Islet precursor cell (in vitro differentiated cells): ENCODE data around the gene DCLK3.

Experiments
- DNase-seq: peaks from one replicate; pipeline ENCODE4 v3.0.0-alpha.2; 2018

The DCLK3 gene

DNA sequence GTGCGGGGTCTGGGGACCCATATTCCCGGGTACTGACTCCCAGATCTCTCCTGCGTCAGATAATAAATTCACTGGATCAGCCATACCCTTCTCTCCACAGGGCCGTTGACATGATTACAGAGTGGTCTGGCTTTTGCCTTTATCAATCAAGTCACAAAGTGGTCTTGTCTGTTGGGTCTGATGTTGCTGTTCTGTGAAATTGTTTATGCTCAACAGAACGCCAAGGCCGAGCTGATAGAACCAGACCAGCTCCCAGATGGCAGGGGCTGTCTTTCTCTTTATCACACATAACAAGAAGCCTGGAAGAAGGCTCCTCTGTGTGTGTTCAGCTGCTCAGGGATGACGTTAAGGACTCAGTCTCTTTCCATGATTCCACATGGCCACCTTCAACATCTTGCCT lies 751 bp upstream of the DCLK3 start:
- no peak for DNase-seq

DNA sequence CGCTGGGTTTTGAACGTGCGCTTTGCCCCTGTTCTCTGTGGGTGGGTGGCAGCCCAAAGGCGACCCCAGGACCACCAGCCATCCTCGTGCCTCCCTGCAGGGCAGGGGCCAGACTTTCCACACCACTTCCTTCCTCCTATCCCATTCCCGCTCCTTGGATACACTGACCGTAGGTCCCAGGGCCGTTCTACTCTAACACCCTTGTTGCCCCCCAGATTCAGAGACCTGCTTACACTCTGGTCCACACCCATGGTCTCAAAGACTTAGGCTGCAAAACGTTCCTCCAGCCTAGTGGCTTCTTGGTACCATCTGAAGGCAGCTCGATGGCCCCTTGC lies 318 bp upstream of the DCLK3 start:
- no peak for DNase-seq

DNA sequence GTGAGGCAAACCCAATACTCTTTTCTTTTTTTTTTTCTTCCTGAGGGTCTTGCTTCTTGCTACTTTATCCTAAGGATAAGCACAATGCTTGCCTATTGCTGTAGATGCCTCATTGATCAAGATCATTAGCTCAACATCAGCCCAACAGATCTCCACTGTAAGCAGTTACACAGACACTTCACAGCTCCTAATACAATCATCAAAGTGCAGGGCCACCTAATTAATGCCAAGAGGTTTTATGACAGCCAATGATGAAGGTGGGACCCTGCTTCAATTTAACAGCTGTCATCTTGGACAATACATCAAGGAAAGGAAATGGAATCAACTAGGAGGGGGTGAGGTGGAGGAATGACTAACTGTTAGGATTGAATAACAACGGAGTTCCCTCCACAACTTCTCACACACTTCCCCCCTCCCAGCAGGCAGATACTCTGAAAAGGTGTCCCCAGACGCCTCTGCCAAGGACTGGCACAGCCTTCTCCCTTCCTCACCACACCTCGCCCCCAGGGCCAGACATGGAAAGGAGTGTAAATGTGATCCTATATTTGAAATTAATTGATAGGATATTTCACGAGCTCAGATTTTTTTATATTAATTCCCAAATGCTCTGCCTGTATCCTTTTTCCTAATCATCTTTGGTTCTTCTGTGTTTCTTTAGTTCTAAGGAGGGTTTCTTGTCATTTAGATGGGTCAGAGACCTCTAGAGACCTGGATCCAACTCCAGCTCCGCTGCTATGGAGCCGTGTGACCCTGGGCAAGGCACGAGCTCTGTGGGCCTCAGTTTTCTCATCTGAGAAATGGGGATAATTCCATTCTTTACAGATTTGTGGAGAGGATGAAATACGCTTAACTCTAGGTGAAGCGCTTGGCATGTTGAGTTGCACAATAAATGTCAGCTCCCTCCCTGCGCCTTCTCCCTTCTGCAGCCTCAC lies 1.2 kb downstream of the DCLK3 start:
- no peak for DNase-seq

DNA sequence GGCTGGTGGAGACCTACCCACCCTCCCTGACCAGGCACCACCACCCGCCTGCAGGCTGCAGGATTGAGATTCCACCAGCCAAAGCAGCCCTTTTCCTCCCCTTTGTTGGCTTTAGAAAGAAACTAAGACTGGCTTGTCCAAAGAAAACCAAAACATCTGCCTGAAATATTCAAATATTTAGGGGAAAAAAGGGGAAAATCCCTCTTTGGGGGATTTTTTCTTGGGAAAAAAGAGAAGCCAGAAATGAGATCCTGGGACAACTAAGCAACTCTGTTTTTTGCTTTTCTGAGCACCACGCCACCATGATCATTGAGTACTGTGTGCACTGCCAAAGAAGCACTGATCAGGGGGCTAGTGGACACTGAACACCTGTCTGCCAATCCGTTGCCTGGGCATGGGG lies 2.6 kb downstream of the DCLK3 start:
- no peak for DNase-seq

DNA sequence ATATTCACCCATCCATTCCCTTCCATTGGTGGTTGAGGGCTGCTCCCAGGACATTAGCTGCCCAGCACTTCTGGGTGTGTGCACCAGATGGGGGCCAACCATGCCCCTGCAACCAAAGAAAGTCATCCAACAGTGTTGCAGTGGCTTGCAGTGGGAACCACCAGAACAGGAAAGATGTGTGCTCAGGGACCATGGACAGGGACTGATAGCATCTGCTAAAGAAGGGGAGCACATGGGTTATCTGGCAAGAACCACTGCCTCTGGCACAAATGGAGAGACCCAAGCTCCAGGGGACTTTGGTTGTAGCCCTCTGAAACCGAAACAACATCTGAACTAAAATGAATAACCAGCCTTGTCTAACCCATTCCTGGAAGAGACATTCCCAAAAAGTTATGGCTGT lies 8.1 kb downstream of the DCLK3 start:
- no peak for DNase-seq

DNA sequence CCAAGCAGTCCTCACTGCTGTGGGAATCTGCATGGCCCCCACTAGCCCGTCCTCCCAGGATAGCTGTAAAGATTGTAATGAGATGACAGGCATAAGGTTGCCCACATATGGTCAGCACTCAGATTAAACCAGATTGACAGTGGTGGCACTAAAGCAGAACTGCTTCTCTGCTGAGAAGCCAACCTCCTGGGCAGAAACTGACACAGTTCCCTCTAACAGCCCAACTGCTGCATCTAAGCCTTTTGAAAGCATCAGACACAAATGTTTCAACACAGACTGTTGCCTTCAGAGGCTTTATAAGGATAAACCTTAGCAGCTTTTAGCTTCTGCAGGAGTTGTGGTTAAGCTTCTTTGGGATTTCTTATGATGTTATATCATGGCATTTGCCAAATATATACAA lies 13.0 kb downstream of the DCLK3 start:
- no peak for DNase-seq

DNA sequence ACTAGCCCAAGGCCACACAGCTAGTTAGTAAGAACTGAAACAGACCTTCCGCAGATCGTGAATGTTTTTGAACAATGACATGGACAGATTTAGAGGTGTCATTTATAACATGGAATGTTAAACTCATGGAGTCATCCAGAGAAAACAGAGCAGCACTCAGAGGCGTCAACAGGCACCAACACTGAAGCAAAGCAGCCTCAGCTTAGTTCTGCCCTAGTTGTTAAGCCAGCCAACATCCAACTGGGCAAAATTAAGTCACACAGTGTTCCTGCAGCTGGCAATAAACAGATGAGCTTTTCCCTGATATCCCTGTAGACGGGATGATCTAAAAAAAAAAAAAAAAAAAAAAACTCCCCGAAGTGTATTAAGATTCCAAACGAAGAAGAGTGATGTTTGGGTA lies 13.6 kb downstream of the DCLK3 start:
- DNase-seq: no peak

DNA sequence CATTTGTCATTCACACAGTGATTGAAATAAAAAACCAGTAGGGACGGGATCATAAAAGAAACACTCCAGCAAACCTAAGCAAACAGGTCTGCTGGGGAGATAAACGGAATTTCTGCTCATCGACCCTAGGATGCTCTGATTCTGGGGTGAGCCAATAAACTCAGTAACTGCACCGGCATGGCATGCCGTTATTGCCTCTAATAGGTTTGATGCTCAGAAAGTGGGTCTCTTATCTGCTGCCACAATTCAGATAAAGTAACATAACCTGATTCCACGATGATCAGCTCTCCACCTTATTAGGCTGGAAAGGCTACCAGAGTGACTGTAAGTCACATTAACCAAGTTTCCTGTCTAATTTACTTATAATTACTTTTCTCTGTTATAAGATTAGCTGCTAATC lies 19.6 kb downstream of the DCLK3 start:
- no peak for DNase-seq

DNA sequence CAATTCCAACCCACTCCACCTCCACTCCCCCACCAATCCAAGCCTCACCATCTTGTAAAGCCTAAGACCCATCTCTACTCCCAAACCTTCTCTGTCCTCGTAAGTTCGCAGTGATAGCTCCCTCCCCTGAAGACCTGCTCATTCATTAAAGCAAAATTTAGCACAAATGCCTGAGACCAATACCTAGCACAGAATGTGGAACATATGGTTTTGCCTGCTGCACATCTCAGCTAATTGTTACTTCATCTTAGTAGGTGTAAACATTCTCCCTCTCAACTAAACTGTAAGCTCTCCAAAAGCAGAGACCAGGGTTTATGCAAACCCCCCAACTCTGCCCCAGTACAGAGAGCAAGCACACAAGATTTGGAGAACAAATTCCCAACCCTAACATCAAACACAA lies 20.5 kb downstream of the DCLK3 start:
- DNase-seq: no peak

DNA sequence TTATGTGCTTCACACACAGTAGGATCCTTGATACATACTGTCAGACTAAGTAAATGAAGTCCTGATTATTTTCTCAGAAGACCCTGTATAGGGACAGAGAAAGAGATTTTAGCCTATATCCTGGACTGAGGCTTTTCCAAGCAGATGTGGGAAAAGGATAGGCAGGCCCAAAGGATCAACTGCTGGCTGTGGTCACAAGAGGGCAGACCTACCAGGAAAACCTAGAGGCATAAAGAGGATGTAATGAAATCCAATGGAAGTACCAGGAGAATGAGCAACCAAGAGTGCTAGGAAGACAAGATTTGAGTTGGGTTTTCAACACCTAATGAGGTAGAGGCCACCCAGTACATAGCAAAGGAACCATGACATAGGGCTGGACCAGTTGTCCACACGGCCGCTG lies 23.1 kb downstream of the DCLK3 start:
- no peak for DNase-seq

DNA sequence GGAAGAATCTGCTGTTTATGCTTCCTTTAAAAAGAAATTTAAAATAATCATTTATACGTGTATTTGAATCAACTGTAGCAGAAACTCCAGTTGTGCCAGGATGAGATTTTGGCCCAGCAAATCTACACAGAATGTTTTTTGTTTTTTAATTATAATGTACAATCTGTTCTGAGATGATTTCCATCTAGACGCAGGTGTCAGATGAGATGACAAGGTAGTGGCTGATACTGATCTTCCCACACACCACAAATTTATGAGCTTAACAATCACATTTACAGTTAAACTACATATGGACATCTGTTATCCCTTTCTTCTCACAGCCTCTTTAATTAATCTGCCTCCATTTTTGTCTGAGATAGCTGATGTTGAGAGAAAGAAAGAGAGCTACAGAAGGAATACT lies 23.6 kb downstream of the DCLK3 start:
- DNase-seq: no peak

DNA sequence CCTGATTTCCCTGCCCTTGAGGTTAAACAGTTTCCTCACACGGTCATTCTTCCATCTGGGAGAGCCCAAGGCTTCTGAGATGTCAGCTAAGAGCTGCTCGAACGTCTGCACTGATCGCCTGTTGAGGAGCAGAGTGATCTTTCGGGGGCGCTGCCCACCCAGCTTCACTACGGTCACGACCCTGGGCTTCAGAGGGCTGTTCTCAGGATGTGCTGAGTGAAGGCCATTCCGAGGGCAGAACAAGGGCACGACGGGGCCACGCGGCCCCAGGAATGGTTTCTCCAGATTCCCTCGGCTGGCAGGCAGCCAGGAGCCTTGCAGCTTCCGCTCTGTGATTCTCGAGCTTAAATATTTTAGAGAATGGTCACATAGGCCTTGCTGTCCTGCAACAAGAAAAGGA lies 25.7 kb downstream of the DCLK3 start:
- DNase-seq: no peak

DNA sequence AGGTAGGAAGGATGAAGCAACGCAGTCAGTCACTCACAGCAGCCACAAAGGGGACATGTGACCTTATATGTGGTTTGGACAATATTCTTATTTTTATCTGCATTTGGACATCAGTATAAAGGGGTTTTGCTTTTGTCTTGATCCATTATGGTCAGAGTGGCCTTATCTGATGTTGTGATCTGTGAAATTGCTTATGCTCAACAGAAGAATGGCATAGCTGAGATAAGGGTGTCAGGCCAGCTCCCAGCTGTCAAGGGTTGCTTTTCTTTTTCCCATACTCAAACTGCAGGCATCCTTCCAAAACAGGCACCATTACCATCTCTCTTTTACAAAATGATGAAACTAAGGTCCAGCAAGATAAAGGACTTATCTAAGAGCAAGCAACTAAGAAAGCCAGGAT lies 28.1 kb downstream of the DCLK3 start:
- DNase-seq: no peak

DNA sequence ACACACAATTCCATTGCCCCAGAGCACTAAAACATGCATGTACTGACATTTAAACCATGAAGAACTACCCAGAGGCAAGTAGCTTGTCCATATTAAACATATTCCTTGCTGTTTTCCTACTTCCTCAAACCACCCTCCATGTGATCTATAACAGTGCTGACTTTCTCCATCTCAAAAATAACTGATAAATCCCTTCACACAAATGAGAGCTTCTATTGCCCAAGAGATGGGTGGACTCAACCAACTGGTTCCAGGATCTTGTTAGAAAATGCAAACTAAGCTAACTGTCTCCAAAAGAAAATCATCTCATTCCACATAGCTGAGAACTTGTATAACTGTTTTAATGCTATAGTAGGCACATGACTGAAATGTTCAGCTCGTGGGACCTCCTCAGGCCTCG lies 29.6 kb downstream of the DCLK3 start:
- DNase-seq: no peak

DNA sequence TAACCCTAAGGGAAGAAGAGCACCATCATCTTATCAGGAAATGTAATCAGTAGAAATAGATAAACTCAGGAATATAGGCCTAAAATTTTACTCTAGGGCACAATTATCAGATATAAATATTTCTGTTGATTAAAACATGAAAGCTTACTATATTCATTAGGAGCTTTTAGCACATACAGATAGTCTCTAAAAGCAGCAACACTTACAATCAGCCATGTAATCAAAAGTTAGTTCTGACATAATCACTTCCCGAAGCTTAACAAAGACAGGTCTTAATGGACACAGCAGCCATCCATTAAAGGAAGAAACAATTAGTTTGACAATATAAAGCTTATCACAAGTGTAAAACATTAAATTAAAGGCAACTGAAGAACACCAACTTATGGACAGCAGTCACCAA lies 30.6 kb downstream of the DCLK3 start:
- DNase-seq: no peak

DNA sequence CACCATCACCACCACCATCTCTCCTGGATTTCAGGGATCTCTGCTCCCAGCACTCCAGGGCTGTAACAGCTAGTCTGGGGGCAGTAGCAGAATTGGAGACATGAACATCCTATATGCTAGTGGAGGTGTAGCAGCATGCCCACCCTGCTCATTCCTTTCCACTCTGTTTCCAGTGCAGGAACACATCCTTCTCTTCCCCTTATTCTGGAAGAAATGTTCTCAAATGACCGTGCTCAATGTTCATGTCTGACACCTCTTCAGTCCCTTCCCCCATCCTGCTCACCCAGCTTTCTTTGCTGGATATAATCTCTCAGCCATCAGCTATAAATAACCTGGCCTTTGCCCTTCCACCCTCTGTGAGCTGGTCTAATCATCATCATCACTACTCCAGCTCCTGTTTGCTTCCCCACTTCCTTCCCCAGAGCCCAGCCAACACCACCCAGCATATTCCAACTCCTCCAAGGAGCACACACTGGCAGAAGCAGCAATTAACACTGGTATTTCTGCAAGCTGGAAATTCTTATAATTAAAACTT lies 31.1 kb downstream of the DCLK3 start:
- DNase-seq: no peak

DNA sequence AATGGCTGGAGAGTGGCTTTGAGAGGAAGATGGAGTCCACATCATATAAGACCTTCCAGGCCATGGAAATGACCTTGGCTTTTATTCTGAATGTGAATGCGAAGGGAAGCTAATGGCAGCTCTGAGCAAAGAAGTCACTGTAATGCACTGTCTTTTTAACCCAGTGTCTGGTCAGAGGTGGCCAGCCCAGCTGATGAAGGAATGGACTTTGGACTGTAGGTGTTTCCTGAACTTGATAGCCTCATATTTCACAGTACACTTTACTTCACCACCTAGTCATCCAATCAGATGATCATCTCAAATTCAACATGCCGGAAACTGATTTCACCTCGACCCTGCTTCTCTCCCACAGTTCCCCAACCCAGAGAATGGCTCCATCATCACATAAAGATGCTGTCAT lies 33.4 kb downstream of the DCLK3 start:
- no peak for DNase-seq

DNA sequence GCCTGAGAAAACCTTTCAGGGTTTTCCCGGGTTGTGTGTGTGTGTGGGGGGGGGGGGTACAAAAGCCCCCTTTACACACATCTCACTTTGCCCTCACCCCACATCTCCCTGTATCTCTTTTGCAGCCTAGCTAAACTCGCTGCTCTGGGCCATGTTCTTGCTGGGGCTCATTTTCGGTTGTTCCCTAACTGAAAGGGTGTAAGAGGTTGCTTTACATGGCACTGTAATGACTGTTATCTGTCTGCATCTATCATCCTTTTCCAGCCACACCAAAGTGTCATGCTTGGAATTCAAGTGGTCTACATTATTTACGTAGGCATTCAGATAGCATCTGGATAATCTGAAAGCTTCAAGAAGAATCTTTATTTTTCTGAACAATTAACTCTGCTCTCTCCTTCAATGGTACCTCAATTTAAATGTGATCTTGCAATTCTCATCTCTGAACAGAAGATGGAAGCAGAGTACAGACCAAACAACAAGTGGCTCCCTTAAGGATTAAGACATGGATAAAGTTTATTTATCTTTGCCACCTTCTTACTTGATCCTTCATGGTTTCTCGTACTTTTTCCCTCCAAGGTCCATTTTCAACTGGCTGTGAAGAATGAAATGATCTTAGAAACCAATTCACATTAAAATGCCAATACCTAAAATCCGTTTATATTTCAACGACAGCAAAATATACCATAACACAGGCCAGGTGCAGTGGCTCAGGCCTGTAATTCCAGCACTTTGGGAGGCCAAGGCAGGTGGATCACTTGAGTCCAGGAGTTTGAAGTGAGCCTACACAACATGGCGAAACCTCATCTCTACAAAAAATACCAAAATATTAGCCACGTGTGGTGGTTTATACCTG lies 34.9 kb downstream of the DCLK3 start:
- DNase-seq: no peak

DNA sequence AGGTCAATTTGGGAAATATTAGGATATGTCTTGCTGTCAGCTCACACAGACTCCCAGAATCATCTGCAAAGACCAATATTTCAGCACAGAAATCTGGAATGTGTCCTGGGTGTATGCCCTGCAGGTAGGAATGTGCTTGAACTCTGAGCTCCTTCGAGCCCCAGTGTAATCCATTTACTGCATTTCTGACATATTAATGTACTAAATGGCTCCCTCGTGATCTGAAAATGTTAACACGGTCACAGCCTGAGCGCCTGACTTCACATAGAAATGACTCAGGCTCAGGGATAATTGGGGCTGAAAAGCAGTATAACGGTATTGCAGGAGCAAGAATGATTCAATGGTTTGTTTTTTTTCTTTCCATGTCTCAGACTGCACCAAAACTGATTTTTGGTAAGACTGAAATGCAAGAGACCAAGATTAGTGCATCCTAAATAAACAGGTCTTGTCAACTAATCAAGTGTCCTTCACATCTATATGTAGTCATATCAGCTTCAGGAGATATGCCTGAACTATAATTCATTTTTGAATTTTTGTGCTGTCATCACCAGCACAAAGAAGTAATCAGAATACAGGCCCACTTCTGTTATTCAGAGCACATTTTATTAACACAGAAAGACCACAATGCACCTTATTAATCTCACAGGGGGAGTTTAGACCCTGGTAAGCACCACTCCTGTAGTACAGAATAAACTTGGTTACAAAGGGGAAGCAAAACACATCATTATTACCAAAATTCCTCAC lies 49.8 kb downstream of the DCLK3 start:
- DNase-seq: no peak

DNA sequence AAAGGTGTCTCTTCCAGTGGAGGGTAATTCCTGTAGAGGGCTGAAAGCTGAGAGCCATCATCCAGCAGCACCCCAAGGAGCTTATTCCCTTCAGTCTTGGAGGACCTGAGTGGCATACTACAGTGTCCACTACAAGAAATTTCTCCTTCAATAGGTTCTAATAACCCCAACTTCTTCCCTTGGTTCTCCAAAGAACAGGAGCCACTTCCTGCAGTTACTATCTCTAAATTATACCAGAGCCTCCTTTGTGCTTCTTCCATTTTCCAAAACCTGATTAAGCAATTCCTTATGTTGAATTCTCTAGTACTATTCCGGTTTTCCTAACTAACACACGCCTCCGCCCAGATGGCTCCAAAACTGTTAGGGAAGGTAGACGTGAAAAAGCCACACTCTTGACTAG lies 50.4 kb downstream of the DCLK3 start:
- DNase-seq: no peak

DNA sequence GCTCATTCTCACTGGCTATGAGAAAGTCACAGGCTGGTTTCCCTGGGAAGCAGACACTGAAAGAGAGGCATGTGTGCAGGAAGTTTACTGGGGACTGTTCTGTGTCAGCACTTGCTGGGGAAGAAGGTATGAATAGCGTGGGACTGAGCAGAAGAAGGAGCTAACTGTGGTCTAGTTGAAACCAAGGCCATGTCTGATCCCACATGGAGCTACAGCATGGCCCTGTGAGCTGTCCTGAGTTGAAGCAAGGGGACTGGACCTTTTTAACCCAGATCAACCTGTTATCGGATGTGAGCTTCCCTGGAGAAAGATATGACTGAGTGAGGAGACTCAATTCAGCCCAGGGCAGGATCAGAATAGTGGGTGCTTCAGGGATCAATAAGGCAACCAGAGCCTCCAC lies 53.7 kb downstream of the DCLK3 start:
- no peak for DNase-seq

DNA sequence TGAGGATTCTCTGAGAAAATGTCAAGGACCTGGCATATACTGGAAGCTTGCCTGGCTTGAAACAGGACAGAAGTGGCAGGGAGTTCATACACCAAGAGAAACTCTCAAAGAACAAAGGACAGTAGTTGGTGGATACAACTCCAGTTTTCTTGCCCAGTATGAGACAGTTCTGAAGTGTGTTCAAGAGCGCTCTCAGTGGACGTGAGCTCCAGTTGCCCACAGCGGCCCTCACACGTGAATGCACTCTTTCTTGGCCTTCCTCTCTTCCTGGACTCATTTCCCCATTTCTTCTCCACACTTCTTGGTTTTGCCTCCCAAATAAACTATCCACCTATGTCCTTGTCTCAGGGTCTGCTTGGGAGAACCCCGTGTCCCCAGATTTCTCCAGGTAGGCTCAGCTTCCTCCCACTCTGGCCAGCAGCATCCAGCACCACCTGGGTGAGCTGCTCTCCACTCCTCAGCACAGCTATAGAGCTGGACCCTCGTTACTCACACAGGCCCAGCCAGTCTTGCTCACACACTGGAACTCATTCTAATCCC lies 54.5 kb downstream of the DCLK3 start:
- no peak for DNase-seq

DNA sequence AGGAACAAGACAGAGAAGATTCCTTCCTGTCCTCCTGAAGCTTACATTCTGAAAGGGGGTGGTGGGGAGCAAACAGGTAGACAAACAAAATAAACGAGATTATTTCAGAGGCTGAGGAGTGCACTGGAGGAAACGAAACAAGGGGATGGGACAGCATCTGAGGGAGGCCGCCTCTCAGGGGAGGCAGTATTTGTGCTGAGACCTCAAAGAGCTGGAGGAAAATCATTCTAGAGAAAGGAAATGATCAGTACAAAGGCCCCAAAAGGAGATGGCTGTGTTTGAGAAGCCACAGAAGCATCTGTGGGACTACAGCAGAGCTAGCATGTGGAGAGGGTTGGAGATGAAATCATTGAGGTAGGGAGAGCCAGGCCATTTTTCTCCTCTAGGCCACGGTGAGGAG lies 55.1 kb downstream of the DCLK3 start:
- no peak for DNase-seq
